Parathyroid adenoma (tissue), 2 donors: ENCODE measurements around the gene PAGE2.
"Not testable (repeated sequence)": the region's sequence is repeated elsewhere in the genome, so short reads cannot be mapped to it uniquely, and the experiment has no call there.

Experiments used
- H2AFZ ChIP-seq: fragments of 300-600 bp; sonication (generic); one replicate; pipeline ENCODE4 v1.7.0; 2017; ENCODE audit warnings: antibody characterized with exemption, mild to moderate bottlenecking
- H3K27ac ChIP-seq: fragments of 300-600 bp; sonication (generic); one replicate; pipeline ENCODE4 v1.7.0; 2017
- H3K27me3 ChIP-seq: fragments of 300-600 bp; sonication (generic); one replicate; pipeline ENCODE4 v1.7.0; 2017; ENCODE audit warnings: low read length; ENCODE audit not compliant: control insufficient read depth, insufficient read depth
- H3K36me3 ChIP-seq: fragments of 300-600 bp; sonication (generic); one replicate; pipeline ENCODE4 v1.7.0; 2017; ENCODE audit warnings: low read length; ENCODE audit not compliant: control insufficient read depth, insufficient read depth
- H3K4me1 ChIP-seq: fragments of 300-600 bp; sonication (generic); one replicate; pipeline ENCODE4 v1.7.0; 2017; ENCODE audit warnings: control low read depth
- H3K4me2 ChIP-seq: fragments of 300-600 bp; sonication (generic); one replicate; pipeline ENCODE4 v1.7.0; 2017; ENCODE audit warnings: low read length
- H3K4me3 ChIP-seq: fragments of 300-600 bp; sonication (generic); one replicate; pipeline ENCODE4 v1.7.0; 2017; ENCODE audit warnings: low read depth, low read length
- H3K79me2 ChIP-seq: fragments of 300-600 bp; sonication (generic); one replicate; pipeline ENCODE4 v1.7.0; 2017; ENCODE audit warnings: control low read depth
- H3K9ac ChIP-seq: fragments of 300-600 bp; sonication (generic); one replicate; pipeline ENCODE4 v1.7.0; 2017; ENCODE audit warnings: mild to moderate bottlenecking
- H3K9me3 ChIP-seq: fragments of 300-600 bp; sonication (generic); one replicate; pipeline ENCODE4 v1.7.0; 2017; ENCODE audit warnings: low read length; ENCODE audit not compliant: control insufficient read depth
- TF ChIP-seq, protein P1 (sequence below): fragments of 300-600 bp; sonication (generic); IDR thresholded peaks from one replicate; pipeline ENCODE4 v1.7.0; 2017; ENCODE audit warnings: antibody characterized with exemption, mild to moderate bottlenecking
- donor health status: primary hyperparathyroidism.

The PAGE2 gene

DNA sequence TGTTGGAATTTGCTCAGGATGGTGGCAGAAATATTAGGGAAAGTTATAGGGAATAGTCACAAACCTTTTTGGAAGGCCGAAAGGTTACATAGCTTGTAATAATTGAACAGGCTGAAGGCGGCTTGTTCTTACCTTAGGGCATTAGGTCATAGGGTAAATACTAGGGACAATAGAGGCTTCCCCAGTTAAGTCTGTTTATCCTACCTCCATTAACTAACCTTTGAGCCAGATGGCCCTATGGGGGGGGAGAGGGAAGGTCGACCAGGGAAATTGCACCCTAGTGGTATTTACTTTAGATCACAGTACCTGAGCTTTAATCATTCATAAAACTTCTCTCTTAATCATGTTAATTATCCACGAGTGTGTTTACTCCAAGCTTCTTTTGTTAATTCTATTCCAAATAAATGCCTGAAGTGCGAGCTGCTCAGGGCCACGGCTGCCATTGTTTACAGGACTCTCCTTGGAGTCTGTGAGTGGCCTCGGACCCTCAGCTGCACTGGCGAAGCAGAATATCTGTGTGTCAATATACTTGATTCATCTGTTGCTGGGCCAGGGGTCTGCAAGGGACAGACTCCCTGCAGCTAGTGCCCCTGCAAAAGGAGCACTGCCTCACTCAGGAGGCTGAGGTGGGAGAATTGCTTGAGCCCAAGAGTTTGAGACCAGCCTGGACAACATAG, 22.9 kb downstream of the PAGE2 start:
- H3K4me1 ChIP-seq, result no peaks in the 10 kb centered on the region
- H3K4me3 ChIP-seq, result no peak overlapping the region
- H2AFZ ChIP-seq, result no peak overlapping the region
- no peaks in the 10 kb centered on the region for H3K27me3 ChIP-seq
- no peak overlapping the region for H3K4me2 ChIP-seq
- no peaks in the 10 kb centered on the region for H3K9me3 ChIP-seq
- TF ChIP-seq, protein P1, sequence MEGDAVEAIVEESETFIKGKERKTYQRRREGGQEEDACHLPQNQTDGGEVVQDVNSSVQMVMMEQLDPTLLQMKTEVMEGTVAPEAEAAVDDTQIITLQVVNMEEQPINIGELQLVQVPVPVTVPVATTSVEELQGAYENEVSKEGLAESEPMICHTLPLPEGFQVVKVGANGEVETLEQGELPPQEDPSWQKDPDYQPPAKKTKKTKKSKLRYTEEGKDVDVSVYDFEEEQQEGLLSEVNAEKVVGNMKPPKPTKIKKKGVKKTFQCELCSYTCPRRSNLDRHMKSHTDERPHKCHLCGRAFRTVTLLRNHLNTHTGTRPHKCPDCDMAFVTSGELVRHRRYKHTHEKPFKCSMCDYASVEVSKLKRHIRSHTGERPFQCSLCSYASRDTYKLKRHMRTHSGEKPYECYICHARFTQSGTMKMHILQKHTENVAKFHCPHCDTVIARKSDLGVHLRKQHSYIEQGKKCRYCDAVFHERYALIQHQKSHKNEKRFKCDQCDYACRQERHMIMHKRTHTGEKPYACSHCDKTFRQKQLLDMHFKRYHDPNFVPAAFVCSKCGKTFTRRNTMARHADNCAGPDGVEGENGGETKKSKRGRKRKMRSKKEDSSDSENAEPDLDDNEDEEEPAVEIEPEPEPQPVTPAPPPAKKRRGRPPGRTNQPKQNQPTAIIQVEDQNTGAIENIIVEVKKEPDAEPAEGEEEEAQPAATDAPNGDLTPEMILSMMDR, result no peak
- H3K36me3 ChIP-seq, result no peaks in the 10 kb centered on the region
- H3K79me2 ChIP-seq, result no peaks in the 10 kb centered on the region
- H3K27ac ChIP-seq, result no peak overlapping the region
- no peak overlapping the region for H3K9ac ChIP-seq

DNA sequence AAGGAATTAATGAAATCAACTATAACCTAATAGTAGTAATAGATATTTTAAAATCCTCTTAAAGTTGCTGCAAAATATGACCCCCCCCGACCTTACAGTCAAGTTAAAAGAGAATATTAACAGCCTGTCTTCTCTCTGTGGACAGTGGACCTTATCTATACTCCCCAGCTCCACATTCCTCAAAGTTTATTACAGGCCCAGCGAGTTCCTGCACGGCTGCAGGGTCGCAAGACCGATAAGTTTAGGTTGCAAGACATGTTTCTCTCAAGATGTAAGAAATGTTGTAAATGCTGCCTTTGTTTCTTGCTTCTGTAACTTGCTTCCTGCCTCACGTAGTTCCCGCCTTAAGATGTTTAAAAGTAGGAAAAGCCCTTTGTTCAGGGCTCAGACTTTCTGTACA, 27.8 kb downstream of the PAGE2 start:
- not testable (repeated sequence) for H3K4me3 ChIP-seq, H3K79me2 ChIP-seq, H2AFZ ChIP-seq, H3K9me3 ChIP-seq, H3K27ac ChIP-seq, H3K36me3 ChIP-seq, H3K27me3 ChIP-seq, H3K4me2 ChIP-seq, H3K9ac ChIP-seq, H3K4me1 ChIP-seq

DNA sequence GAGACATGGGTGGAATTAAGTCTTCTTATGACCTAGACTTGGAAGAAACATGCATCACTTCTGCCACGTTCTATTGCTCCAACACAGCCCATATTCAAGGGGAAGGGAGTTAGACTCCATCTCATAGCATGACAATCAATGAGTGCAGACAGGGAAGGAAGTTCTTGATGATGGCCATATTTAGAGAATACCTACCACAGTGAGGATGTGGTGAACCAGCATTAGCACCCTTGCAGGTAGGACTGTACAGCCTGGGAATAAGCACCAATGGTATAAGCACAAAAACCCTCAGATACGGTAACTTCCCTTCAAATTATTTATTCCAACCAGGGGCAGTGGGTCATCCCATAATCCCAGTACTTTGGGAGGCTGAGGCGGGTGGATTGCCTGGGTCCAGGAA, 29.8 kb downstream of the PAGE2 start:
- Histone ChIP-seq H3K79me2 (no peaks in the 10 kb centered on the region), H3K27ac (no peak overlapping the region), H2AFZ (no peak overlapping the region), H3K4me3 (no peak overlapping the region), H3K36me3 (no peaks in the 10 kb centered on the region), H3K9me3 (no peaks in the 10 kb centered on the region), H3K9ac (no peak overlapping the region), H3K4me2 (no peak overlapping the region), H3K4me1 (no peaks in the 10 kb centered on the region), H3K27me3 (no peaks in the 10 kb centered on the region)
- TF ChIP-seq, protein P1, result no peak

DNA sequence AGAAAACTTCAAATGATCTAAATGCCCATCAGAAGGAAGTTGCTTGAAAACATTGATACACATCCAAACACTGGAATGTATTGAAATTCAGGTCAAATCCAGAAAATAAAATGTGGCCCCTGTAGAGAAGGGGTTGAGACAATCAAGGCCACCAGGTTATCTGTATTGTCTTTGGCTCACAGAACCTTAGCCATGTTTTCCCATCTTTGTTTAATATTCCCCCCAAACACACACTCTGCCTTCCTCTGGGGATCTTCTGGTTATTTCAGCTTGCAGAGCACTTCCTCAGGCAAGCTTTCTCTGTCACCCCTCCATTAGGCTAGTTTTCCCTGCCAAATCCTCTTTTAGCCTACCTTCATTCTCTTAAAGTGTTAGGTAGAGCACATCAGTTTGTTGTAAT, 30.5 kb downstream of the PAGE2 start:
- no peak overlapping the region for H3K4me2 ChIP-seq
- H3K36me3 ChIP-seq, result no peaks in the 10 kb centered on the region
- no peak overlapping the region for H3K27ac ChIP-seq
- H3K4me3 ChIP-seq, result no peak overlapping the region
- H3K27me3 ChIP-seq, result no peaks in the 10 kb centered on the region
- no peak overlapping the region for H3K9ac ChIP-seq
- no peaks in the 10 kb centered on the region for H3K79me2 ChIP-seq
- H2AFZ ChIP-seq, result no peak overlapping the region
- H3K9me3 ChIP-seq, result no peaks in the 10 kb centered on the region
- TF ChIP-seq, protein P1, result no peak
- H3K4me1 ChIP-seq, result no peaks in the 10 kb centered on the region

DNA sequence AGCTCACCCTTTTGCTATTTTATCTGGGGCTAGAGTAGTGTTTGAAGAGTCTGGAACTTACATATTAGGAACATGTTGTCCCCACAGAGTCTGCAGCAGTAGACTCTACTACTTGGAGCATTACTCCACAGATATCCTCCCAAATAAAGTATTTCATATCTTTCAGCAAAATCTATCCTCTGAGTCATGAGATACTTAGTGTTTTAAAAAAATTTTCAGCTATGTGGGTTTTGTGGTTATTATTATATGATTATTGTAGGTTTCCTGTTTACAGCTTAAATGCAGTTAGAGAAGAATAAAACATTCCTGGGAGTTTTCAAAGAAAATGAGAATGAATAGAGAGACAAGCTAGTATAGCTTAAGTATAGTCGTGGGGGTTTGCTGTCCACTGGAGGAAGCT, 30.9 kb downstream of the PAGE2 start:
- Histone ChIP-seq H3K9me3 (no peaks in the 10 kb centered on the region), H3K4me2 (no peak overlapping the region), H3K79me2 (no peaks in the 10 kb centered on the region), H3K4me1 (no peaks in the 10 kb centered on the region), H3K36me3 (no peaks in the 10 kb centered on the region), H3K9ac (no peak overlapping the region), H3K27me3 (no peaks in the 10 kb centered on the region), H3K4me3 (no peak overlapping the region), H3K27ac (no peak overlapping the region), H2AFZ (no peak overlapping the region)
- TF ChIP-seq, protein P1, result no peak
